HepG2 (cell line): ENCODE data around the gene S100Z.

Experiments used
- ATF3 ChIP-seq: sonication (generic); formaldehyde crosslinking; IDR thresholded peaks from 2 replicates; pipeline ENCODE4 v1.4.0; 2020; ENCODE audit warnings: missing genetic modification reagents
- FOSL1 ChIP-seq: sonication (generic); formaldehyde crosslinking; IDR thresholded peaks from 2 replicates; pipeline ENCODE4 v1.9.0; 2021; ENCODE audit warnings: missing genetic modification reagents, borderline replicate concordance
- HDAC6 ChIP-seq: fragments of 200-600 bp; sonication (generic); IDR thresholded peaks from 2 replicates; pipeline ENCODE4 v1.7.0; 2017; ENCODE audit warnings: mild to moderate bottlenecking, antibody characterized with exemption, low read length, low read depth
- JUN ChIP-seq: sonication (generic); formaldehyde crosslinking; IDR thresholded peaks from 2 replicates; pipeline ENCODE4 v1.4.0; 2020; ENCODE audit warnings: mild to moderate bottlenecking, missing genetic modification reagents
- NFIC ChIP-seq: IDR thresholded peaks from 2 replicates; pipeline ENCODE4 v1.6.1; 2012; ENCODE audit warnings: mild to moderate bottlenecking, low read length, inconsistent platforms
- PHF8 ChIP-seq: sonication (generic); formaldehyde crosslinking; IDR thresholded peaks from 2 replicates; pipeline ENCODE4 v1.5.0; 2020; ENCODE audit warnings: missing genetic modification reagents
- POLR2A ChIP-seq, 2 experiments: IDR thresholded peaks; 2 replicates each; pipeline ENCODE4 v1.6.1; 2011; ENCODE audit warnings: low read depth in 2 of 2, low read length in 2 of 2, mild to moderate bottlenecking in 1 of 2, moderate library complexity in 1 of 2; ENCODE audit not compliant: insufficient read depth in 1 of 2
- SP5 ChIP-seq: IDR thresholded peaks from 2 replicates; pipeline ENCODE4 v1.6.1; 2016; ENCODE audit warnings: low read depth, borderline replicate concordance
- ZBTB20 ChIP-seq: sonication (generic); formaldehyde crosslinking; IDR thresholded peaks from 2 replicates; pipeline ENCODE4 v1.8.1; 2023; ENCODE audit warnings: missing genetic modification reagents, low read depth, mild to moderate bottlenecking, borderline replicate concordance
- ZNF547 ChIP-seq: sonication (generic); formaldehyde crosslinking; IDR thresholded peaks from 2 replicates; pipeline ENCODE4 v1.5.1; 2020; ENCODE audit warnings: mild to moderate bottlenecking, missing genetic modification reagents
- ZNF777 ChIP-seq: sonication (generic); formaldehyde crosslinking; IDR thresholded peaks from 2 replicates; pipeline ENCODE4 v1.4.0; 2020; ENCODE audit warnings: missing genetic modification reagents

GRCh38 chr5:76821136-76821535, 28.7 kb upstream of the S100Z start:
- TF ChIP-seq JUN (CRISPR knock-in tag) (no peak), ZNF547 (no peak), NFIC (no peak), POLR2A (IDR thresholded peaks at IDR 0.05; ENCODE audit: insufficient read depth in 1 of 2, low read depth in 2 of 2, low read length in 2 of 2) (no peak), ATF3 (CRISPR knock-in tag) (no peak), HDAC6 (no peak), FOSL1 (CRISPR knock-in tag) (no peak), ZNF777 (CRISPR knock-in tag) (no peak), SP5 (no peak), ZBTB20 (CRISPR knock-in tag) (no peak), PHF8 (CRISPR knock-in tag) (no peak)
